LoVo (cell line): ENCODE results near the gene KIF3C.
"Not testable (repeated sequence)": the region's sequence is repeated elsewhere in the genome, so short reads cannot be mapped to it uniquely, and the experiment has no call there.

Source experiments
- DNase-seq: peaks from one replicate; pipeline ENCODE4 v3.0.0-alpha.2; 2016; ENCODE audit warnings: low spot score

The KIF3C gene

GRCh38 chr2:25999406-25999805 lies 17.1 kb upstream of the KIF3C start:
- not testable (repeated sequence) for DNase-seq

GRCh38 chr2:25998816-25999383 lies 16.6 kb upstream of the KIF3C start:
- not testable (repeated sequence) for DNase-seq

- no peak for DNase-seq
Measured at GRCh38 chr2:25996844-25997243, 14.5 kb upstream of the KIF3C start.

- DNase-seq, result no peak
Measured at GRCh38 chr2:25994509-25994908, 12.2 kb upstream of the KIF3C start.

- no peak for DNase-seq
Measured at GRCh38 chr2:25993049-25993448, 10.8 kb upstream of the KIF3C start.

GRCh38 chr2:25992556-25992955 lies 10.3 kb upstream of the KIF3C start:
- DNase-seq, result no peak

- no peak for DNase-seq
Measured at GRCh38 chr2:25991965-25992364, 9.7 kb upstream of the KIF3C start.

GRCh38 chr2:25989154-25989553 lies 6.9 kb upstream of the KIF3C start:
- no peak for DNase-seq

- DNase-seq, result no peak
Measured at GRCh38 chr2:25988134-25988533, 5.8 kb upstream of the KIF3C start.

- DNase-seq, result no peak
Measured at GRCh38 chr2:25983735-25984134, 1.4 kb upstream of the KIF3C start.

- DNase-seq, result no peak
Measured at GRCh38 chr2:25982968-25983280, 627 bp upstream of the KIF3C start.

- no peak for DNase-seq
Measured at GRCh38 chr2:25981596-25982272, 563 bp downstream of the KIF3C start.

GRCh38 chr2:25980951-25981350 lies 1.3 kb downstream of the KIF3C start:
- no peak for DNase-seq

GRCh38 chr2:25980076-25980887 lies 2.0 kb downstream of the KIF3C start:
- DNase-seq, result no peak

GRCh38 chr2:25979001-25979400 lies 3.3 kb downstream of the KIF3C start:
- DNase-seq, result no peak

- DNase-seq, result no peak
Measured at GRCh38 chr2:25977768-25978167, 4.5 kb downstream of the KIF3C start.

GRCh38 chr2:25976983-25977741 lies 5.1 kb downstream of the KIF3C start:
- no peak for DNase-seq

- DNase-seq, result no peak
Measured at GRCh38 chr2:25972049-25972823, 10.1 kb downstream of the KIF3C start.

- no peak for DNase-seq
Measured at GRCh38 chr2:25971596-25971995, 10.7 kb downstream of the KIF3C start.

GRCh38 chr2:25966531-25967270 lies 15.6 kb downstream of the KIF3C start:
- no peak for DNase-seq

- no peak for DNase-seq
Measured at GRCh38 chr2:25964891-25965290, 17.4 kb downstream of the KIF3C start.
